NCI-H82 treated with DMSO at 0.1 percent for 48 hours (cell line): ENCODE results near the gene KY.
A peak's percentile ranks its signal among the peaks of the same experiment; 100 is the strongest.
"Not testable (repeated sequence)": the region's sequence is repeated elsewhere in the genome, so short reads cannot be mapped to it uniquely, and the experiment has no call there.

Experiments used
- DNase-seq: peaks from one replicate; lab custom pipeline; 2025; ENCODE audit not compliant: unreplicated experiment; lab: John Stamatoyannopoulos, UW

The KY gene

DNA sequence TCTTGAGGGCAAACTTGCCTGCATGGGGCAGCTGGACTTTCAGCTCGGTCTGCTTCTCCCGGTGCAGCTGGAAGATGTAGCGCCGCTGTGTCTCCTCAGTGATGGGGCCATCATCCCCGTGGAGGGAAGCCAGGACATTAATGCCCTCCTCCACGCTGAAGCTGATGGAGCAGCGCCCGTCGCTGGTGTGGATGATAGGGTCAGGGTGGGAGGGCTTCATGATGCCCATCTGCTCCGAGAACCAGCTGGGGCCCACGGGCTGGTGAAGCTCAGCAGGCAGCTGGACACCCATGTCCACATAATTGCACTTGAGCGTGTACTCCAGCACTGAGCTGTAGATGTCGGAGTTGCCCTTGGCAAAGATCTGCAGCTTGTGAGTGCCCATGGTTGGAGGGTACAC lies 46.9 kb downstream of the KY start:
- DNase-seq: no peak

DNA sequence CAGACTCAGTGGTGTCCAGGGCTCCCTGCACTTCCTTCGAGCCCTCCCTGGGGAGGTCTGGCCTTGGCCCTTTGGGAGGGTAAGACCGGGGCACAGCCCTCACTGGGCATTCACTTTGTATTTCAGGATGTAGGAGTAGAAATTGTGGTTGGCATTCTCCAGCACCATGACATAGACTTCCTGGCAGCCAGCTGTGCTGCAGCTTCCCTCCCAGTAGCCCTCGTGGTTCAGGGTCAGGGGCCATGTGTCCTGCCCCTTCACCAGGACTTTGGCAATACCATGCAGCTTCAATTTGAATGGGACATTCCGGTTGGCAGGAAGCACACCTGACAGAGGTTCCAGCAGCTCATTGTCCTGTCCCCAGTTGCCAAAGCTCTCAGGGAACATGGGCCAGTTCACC lies 47.3 kb downstream of the KY start:
- no peak for DNase-seq

DNA sequence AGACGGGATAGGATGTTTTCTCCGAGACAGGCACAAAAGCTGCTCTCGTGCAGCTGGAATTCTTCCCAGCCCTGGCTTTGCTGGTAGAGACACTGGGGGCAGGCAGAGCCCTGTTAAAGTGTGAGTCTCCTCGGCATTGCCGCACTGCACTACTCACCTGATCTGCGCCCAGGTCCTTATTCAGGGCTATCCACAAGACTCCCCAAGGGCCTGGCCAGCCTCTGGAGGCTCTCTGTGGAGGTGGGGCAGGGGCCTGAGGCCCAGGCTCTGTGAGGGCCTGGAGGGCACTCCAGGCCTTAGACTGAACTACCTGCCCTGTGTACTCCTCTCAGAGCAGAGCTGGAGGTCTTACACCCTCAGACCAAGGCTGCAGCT lies 48.4 kb downstream of the KY start:
- no peak for DNase-seq

DNA sequence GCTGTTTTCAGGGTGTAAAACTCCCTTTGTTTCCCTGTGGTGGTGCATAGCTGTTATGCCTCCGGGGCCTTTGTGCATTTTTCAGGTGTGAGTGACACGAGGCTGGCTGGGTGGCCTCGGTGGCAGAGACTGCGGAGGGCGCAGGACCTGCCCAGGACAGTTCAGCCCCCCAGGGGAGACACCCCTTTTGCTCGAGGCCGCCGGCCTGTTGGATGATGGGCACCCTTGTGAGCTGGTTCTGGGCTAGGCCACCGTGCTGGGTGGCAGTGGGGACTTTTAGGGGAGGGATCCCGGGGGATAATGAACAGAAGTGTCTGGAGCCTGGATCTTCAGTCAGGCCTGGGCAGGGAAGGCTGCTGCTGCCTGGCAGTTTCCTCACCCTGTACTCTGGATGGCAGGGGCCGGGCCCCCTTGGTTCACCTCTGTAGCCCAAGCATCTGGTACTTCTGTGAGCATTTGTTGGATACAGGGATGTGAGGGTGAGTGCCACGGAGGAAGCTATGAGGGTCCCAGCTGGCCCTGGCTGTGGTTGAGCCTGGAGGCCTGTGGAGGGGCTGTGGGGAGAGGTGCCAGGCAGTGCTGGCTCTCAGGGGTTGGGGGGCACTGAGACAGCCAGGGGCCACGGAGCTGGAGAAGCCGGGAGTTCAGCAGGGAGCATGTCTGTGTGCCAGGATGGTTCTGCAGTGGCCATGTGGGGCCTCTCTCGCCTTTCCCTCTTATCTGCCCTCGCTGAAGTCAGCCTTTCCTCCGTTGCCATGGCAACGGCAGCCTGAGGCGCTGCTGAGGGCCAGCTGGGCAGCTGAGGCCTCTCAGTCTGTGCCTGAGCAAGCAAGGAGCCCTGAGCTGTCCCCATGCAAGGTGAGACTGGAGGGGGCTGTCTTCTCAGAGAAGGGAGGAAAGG lies 49.0 kb downstream of the KY start:
- no peak for DNase-seq

DNA sequence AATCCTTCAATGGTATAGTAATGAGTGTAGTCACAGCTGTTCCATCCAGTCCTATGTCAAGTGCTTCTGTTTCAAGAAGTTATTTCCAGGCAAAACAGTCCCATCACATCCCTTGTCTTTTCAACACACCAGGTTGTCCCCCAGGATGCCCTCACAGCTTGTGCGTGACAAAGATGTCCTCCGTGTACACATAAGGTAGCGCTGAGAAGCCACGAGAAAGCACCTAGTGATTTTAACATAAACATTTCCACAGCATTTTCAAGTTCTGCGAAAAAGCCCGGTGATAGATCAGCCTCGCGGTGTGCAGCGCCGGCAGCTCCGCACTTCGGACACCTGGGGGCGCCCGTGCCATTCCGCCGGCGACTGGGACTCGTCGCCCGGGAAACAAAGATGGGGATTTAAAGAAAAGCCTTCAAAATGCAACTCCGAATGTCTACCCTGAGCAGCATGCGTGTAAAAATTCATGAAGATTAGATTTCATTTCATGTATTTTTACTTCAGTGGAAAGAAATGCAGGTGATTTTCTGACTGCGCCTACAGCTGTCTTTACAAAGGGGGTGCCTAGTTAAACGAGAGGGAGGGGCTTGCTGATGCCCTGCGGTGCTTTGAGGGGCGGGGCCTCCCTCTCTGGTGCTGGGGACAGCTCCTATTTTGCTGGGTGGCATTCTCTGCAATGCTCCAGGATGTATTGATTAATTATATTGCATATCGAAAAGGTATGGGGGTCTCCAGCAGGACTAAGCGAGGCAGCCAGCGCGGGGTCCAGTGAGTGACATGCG lies 49.9 kb downstream of the KY start:
- DNase-seq: peak; percentile 2

GRCh38 chr3:134600206-134600605 lies 50.6 kb downstream of the KY start:
- no peak for DNase-seq

- no peak for DNase-seq
Measured at GRCh38 chr3:134598763-134599545, 51.9 kb downstream of the KY start.

- no peak for DNase-seq
Measured at GRCh38 chr3:134597390-134597970, 53.3 kb downstream of the KY start.

- not testable (repeated sequence) for DNase-seq
Measured at GRCh38 chr3:134594986-134595385, 55.8 kb downstream of the KY start.

DNA sequence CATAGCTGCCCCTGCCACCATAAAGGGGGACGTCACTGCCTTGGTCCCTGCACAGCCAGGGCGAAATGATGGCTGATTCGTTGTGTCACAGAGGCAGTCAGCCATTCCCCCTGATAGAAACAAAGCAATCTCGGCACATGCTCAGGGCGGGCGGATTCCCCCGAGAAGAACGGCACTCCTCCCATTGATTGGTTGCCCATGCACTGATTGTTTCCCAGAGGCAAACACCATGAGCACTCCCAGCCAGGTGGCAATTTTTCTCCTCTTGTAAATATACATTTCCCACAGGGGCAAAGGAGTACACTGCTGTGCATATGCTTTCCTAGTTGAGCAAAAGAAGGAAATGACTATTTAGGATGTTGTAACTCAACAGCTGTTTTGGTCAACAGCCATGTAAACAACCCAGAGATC lies 56.5 kb downstream of the KY start:
- no peak for DNase-seq

- DNase-seq: no peak
Measured at GRCh38 chr3:134592806-134593205, 58.0 kb downstream of the KY start.

DNA sequence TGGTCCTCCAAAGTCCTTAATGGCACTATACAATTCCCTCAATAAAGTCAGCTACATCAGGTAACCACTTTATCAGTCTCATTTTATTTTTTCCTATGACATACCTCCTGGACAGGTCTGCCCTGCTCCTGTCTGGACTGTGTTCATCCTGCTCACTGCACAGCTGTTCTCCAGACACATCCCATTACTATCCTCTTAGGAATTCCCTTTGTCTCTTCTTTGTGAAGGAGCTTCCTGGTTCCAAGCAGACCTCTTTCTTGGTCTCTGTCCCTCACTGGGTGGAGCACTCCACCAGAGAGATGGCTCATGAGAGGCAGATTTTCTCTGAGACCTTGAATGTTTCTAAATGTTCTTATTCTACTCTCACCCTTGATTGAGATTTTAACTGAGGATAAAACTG lies 60.1 kb downstream of the KY start:
- no peak for DNase-seq

GRCh38 chr3:134579141-134579665 lies 71.6 kb downstream of the KY start:
- no peak for DNase-seq

GRCh38 chr3:134576831-134577230 lies 74.0 kb downstream of the KY start:
- no peak for DNase-seq

- DNase-seq: no peak
Measured at GRCh38 chr3:134576426-134576825, 74.4 kb downstream of the KY start.

GRCh38 chr3:134569899-134570298 lies 80.9 kb downstream of the KY start:
- not testable (repeated sequence) for DNase-seq

GRCh38 chr3:134568790-134569189 lies 82.0 kb downstream of the KY start:
- DNase-seq: no peak

DNA sequence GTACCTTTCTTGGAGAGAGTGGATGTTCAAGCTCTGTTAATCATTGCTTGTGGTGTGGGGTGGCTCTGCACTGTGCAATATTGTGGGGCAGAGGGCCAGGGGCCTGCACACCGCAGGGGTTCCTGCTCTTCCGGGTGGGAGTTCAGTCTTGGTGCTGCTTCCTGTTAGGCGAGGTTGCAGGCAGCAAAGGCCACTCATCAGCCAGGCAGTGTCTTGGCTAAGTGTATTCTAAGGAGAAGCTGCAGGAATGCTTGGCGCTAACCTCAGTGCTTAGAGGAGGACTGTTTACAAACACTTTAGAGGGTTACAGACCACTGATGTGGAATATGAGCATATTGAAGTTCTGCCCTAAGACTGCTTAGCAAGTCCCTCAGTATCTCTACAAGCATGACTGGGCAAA lies 83.2 kb downstream of the KY start:
- no peak for DNase-seq

DNA sequence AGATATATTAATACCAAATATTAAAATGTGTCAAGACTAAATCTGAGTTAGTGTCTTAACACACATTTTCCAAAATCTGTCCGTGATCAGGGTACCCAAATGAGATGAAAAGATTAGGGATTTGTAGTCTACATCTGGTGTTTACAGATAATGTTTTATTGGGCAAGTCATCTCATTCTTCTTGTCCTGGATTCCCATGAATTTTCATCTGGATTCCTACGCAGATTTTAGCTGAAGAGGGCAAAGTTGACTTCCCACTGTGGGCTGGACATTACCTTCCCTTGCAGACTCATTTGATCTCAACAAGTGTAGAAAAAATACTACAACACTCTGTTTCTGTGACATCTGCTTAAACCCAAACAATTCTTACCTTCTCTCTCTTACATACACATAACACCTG lies 85.8 kb downstream of the KY start:
- DNase-seq: peak; percentile 47

DNA sequence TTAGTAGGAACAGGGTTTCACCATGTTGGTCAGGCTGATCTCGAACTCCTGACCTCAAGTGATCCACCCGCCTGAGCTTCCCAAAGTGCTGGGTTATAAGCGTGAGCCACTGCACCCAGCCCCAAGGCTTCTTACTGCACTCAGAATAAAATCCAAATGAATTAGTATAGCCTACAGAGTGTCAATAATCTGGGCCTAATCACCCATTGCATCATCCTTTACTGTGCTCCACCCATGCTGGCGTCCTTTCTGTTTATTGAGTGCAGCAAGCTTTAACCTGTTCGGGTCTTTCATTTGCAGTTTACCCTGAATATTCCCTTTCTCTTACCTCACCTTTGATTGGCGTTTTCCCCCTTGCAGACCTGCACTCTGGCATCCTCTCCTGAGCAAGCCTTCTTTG lies 87.2 kb downstream of the KY start:
- DNase-seq: peak; percentile 53

DNA sequence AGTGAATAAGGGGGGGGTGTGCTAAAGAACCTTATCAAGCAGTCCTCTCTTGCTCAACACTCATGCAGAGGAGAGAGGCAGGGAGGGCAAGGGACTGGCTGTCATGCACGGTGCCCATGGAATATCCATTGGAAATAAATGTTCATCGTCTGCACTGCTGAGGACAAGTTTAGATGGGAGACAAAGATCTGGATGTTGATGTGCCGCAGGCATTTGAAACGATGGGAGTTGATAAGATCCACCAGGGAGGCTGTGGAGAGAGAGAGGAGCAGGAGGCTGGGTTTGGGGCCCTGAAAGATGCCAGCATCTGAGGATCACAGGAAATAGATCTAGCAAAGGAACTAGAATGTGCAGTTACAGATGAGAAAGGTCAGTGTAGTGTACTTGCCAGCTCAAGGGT lies 88.8 kb downstream of the KY start:
- DNase-seq: no peak
